Transverse colon (tissue), 4 donors: ENCODE results near the gene FUOM. TPM values are rescaled to one million over a fixed set of nuclear protein-coding genes. Genes with fewer than 3 reads are reported as not detected.

Experiments used
- DNase-seq: peaks from one replicate; pipeline ENCODE4 v3.0.0-alpha.2; 2019
- H3K27ac ChIP-seq, 4 donors: fragments of 200-600 bp; sonication (generic); 2 replicates each; pipeline ENCODE4 v1.5.1; 2016 to 2018; ENCODE audit warnings: inconsistent platforms in 4 of 4
- H3K27me3 ChIP-seq: fragments of 200-600 bp; sonication (generic); 2 replicates; pipeline ENCODE4 v1.5.1; 2017; ENCODE audit warnings: inconsistent platforms
- H3K36me3 ChIP-seq, 4 donors: fragments of 200-600 bp; sonication (generic); 2 replicates each; pipeline ENCODE4 v1.5.1; 2017 to 2019; ENCODE audit warnings: inconsistent platforms in 4 of 4
- H3K4me1 ChIP-seq, 4 donors: fragments of 200-600 bp; sonication (generic); 2 replicates each; pipeline ENCODE4 v1.5.1; 2017 to 2020; ENCODE audit warnings: inconsistent platforms in 4 of 4
- H3K4me3 ChIP-seq, 4 donors: fragments of 200-600 bp; sonication (generic); 1 replicate in 1 of 4; 2 replicates in 3 of 4; pipeline versions ENCODE4 v1.5.1 to v1.6.1; 2017 to 2019; ENCODE audit warnings: inconsistent platforms in 4 of 4
- H3K9me3 ChIP-seq, 2 donors: fragments of 200-600 bp; sonication (generic); 2 replicates each; pipeline ENCODE4 v1.5.1; 2017 to 2019; ENCODE audit warnings: inconsistent platforms in 2 of 2
- EP300 ChIP-seq: sonication (generic); formaldehyde crosslinking; IDR thresholded peaks from one replicate; pipeline ENCODE4 v1.6.1; 2017; ENCODE audit warnings: antibody characterized with exemption, low read depth
- POLR2A ChIP-seq: fragments of 450-650 bp; IDR thresholded peaks from one replicate; pipeline ENCODE4 v1.6.1; 2016; ENCODE audit warnings: antibody characterized with exemption, mild to moderate bottlenecking, moderate library complexity
- POLR2AphosphoS5 ChIP-seq, 3 donors: sonication (generic); formaldehyde crosslinking; IDR thresholded peaks; one replicate each; pipeline ENCODE4 v1.6.1; 2016; ENCODE audit warnings: antibody characterized with exemption in 3 of 3
- WGBS, 2 donors: methylation state at CpG; one replicate each; pipeline ENCODE4 v1.1.5; 2018; ENCODE audit warnings: low coverage in 1 of 2; 5-methylcytosine and 5-hydroxymethylcytosine counted together
- in situ Hi-C, 4 donors: fragments of 200-750 bp; cut with MboI; loops; one replicate each; pipeline versions ENCODE4 v1.15.0 to v1.15.1; 2017; ENCODE audit warnings: low sequenced_read_pairs in 3 of 4, low pct_ligation_motif_present in 1 of 4, low pct_unique_long_range_greater_than_20kb in 1 of 4
- intact Hi-C: fragments of 100-400 bp; cut with DNase I; formaldehyde crosslinking; loops from one replicate; pipeline ENCODE4 v1.15.1; 2023; ENCODE audit warnings: low total_unique reads
- total RNA-seq, 4 donors: library from RNA; depleted of rRNA; stranded (reverse); fragments of >200 nt; gene quantifications; one replicate each; pipeline ENCODE4 v1.1.0, GENCODE V29; 2016
- TF ChIP-seq, protein P1 (sequence below), 5 experiments: fragments of 200-600 bp in 3 of 5; fragments of 450-650 bp in 2 of 5; sonication (generic) in 3 of 5; IDR thresholded peaks; 1 replicate in 2 of 5; 2 replicates in 3 of 5; pipeline ENCODE4 v1.5.1; 2016 to 2017; ENCODE audit warnings: antibody characterized with exemption in 5 of 5, inconsistent platforms in 3 of 5, mild to moderate bottlenecking in 2 of 5, moderate library complexity in 1 of 5

FUOM gene
- total RNA-seq, 4 donors from 2014 or later: 1.2 to 43.3 (median 28.8) TPM

DNA sequence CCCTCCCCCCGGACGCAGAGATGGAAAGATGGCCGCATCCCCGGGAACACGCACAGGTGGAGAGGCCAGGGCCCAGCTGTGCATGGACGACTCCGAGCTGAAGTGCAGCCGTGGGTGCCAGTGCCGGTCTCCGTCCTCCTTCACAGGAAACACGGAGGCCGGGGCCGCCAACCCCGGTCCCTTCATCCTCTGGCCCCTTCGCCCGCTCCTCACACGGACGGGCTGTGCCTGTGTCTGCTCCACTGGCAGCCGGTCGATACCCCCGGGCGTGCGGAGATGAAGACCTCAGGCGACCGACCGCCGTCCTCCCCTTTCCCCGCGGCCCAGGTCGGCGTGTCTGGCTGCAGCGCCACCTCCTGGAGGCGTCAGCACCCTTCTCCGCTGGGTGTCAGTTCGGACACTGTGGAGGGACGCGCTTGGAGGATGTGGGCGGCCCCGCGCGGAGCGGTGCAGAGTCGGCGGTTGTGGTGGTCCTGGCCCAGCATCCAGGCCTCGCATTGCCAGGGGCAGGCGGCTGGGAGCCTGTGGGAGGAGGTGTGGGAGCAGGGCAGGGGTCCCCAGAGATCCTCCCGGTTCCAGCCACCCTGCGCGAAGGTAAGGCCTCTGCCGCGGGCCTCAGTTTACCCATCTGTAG, 39.2 kb downstream of the FUOM start:
- H3K27ac ChIP-seq: no peak overlapping the region
- H3K4me3 ChIP-seq: peak overlapping the region in 3 of 4 donors; percentile 12 to 44 (median 25)
- no peaks in the 10 kb centered on the region for H3K9me3 ChIP-seq
- peaks cover 7% of the 10 kb centered on the region for H3K27me3 ChIP-seq
- peak; percentile 76 for DNase-seq
- WGBS, 2 donors: 11% methylated on average over 23 of the region's 51 CpGs; no CpG with 5 or more reads in 1 of the 2 donors
- intact Hi-C loops: no loop called here
- peaks cover 0 to 7% (median 6%) of the 10 kb centered on the region in 4 donors for H3K4me1 ChIP-seq
- TF ChIP-seq EP300 (no peak), POLR2A (no peak), POLR2AphosphoS5 (IDR thresholded peaks at IDR 0.05) (no peak)
- TF ChIP-seq, protein P1, sequence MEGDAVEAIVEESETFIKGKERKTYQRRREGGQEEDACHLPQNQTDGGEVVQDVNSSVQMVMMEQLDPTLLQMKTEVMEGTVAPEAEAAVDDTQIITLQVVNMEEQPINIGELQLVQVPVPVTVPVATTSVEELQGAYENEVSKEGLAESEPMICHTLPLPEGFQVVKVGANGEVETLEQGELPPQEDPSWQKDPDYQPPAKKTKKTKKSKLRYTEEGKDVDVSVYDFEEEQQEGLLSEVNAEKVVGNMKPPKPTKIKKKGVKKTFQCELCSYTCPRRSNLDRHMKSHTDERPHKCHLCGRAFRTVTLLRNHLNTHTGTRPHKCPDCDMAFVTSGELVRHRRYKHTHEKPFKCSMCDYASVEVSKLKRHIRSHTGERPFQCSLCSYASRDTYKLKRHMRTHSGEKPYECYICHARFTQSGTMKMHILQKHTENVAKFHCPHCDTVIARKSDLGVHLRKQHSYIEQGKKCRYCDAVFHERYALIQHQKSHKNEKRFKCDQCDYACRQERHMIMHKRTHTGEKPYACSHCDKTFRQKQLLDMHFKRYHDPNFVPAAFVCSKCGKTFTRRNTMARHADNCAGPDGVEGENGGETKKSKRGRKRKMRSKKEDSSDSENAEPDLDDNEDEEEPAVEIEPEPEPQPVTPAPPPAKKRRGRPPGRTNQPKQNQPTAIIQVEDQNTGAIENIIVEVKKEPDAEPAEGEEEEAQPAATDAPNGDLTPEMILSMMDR (IDR thresholded peaks at IDR 0.05): peak; percentile 68 to 79 (median 76)
- H3K36me3 ChIP-seq: no peaks in the 10 kb centered on the region
- in situ Hi-C loops: loop anchor here in 2 of 4 donors (10.0 kb wide), 2 partner anchors 54 to 66 kb away; no protein-coding TSS in a partner anchor

DNA sequence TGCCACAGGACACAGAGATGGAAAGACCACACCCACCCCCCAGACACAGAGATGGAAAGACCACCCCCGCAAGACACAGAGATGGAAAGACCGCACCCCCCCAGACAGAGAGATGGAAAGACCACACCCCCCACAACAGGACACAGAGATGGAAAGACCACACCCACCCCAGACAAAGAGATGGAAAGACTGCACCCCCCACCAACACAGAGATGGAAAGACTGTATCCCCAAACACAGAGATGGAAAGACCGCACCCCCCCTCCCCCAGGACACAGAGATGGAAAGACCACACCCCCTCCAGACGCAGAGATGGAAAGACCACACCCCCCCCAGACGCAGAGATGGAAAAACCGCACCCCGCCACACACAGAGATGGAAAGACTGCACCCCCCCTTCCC, 41.1 kb downstream of the FUOM start:
- 87% methylated on average over 7 of the region's 7 CpGs; no CpG with 5 or more reads in 1 of the 2 donors for WGBS, 2 donors

GRCh38 chr10:133316266-133316665, 41.6 kb downstream of the FUOM start:
- intact Hi-C loops: no loop called here
- 88% methylated on average over 9 of the region's 9 CpGs; no CpG with 5 or more reads in 1 of the 2 donors for WGBS, 2 donors
- no peak for TF ChIP-seq POLR2AphosphoS5 (IDR thresholded peaks at IDR 0.05)
- no peak for TF ChIP-seq EP300

More for the DNA sequence above, 41.1 kb downstream of the FUOM start:
- intact Hi-C loops (no loop called here), in situ Hi-C loops (loop anchor here in 2 of 4 donors (10.0 kb wide), 2 partner anchors 52 to 68 kb away; no protein-coding TSS in a partner anchor)
- Histone ChIP-seq H3K4me3 (no peak overlapping the region), H3K36me3 (peaks cover 0 to 7% (median 0%) of the 10 kb centered on the region in 4 donors), H3K27me3 (peaks cover 7% of the 10 kb centered on the region), H3K9me3 (no peaks in the 10 kb centered on the region), H3K27ac (no peak overlapping the region), H3K4me1 (peaks cover 0 to 7% (median 6%) of the 10 kb centered on the region in 4 donors)
- DNase-seq: no peak
- TF ChIP-seq, protein P1 (IDR thresholded peaks at IDR 0.05): no peak
- TF ChIP-seq POLR2A: no peak
- TF ChIP-seq POLR2AphosphoS5 (IDR thresholded peaks at IDR 0.05): no peak
- TF ChIP-seq EP300: no peak

DNA sequence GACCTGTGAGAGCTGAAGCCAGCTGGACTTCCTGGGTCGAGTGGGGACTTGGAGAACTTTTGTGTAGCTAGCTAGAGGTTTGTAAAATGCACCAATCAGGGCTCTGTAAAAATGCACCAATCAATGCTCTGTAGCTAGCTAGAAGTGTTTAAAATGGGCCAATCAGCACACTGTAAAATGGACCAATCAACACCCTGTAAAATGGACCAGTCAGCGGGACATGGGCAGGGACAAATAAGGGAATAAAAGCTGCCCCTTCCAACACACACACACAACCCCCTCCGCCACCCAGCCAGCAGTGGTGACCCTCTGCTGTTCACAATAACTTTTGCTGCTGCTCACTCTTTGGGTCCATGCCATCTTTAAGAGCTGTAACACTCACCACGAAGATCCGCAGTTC, 42.0 kb downstream of the FUOM start:
- no peaks in the 10 kb centered on the region for H3K9me3 ChIP-seq
- in situ Hi-C loops (loop anchor here in 2 of 4 donors (10.0 kb wide), 2 partner anchors 51 to 69 kb away; no protein-coding TSS in a partner anchor), intact Hi-C loops (no loop called here)
- H3K27ac ChIP-seq: no peak overlapping the region
- H3K36me3 ChIP-seq: peaks cover 0 to 9% (median 0%) of the 10 kb centered on the region in 4 donors
- 60 to 82% methylated on average over 2 to 5 of the region's 5 CpGs for WGBS, 2 donors
- H3K4me3 ChIP-seq: no peak overlapping the region
- peaks cover 7% of the 10 kb centered on the region for H3K27me3 ChIP-seq
- H3K4me1 ChIP-seq: peaks cover 0 to 7% (median 6%) of the 10 kb centered on the region in 4 donors
- DNase-seq: no peak
- TF ChIP-seq EP300 (no peak), POLR2A (no peak), POLR2AphosphoS5 (IDR thresholded peaks at IDR 0.05) (no peak)
- TF ChIP-seq, protein P1 (IDR thresholded peaks at IDR 0.05): no peak

More at GRCh38 chr10:133316266-133316665, 41.6 kb downstream of the FUOM start:
- Histone ChIP-seq H3K4me1 (peaks cover 0 to 7% (median 6%) of the 10 kb centered on the region in 4 donors), H3K36me3 (peaks cover 0 to 9% (median 0%) of the 10 kb centered on the region in 4 donors), H3K27ac (no peak overlapping the region), H3K27me3 (peaks cover 7% of the 10 kb centered on the region), H3K9me3 (no peaks in the 10 kb centered on the region), H3K4me3 (no peak overlapping the region)
- in situ Hi-C loops: loop anchor here in 2 of 4 donors (10.0 kb wide), 2 partner anchors 51 to 69 kb away; no protein-coding TSS in a partner anchor
- DNase-seq: no peak
